GM23338 (cell line): Measurements from ENCODE around the gene C12orf42.
"Not testable (repeated sequence)": the region's sequence is repeated elsewhere in the genome, so short reads cannot be mapped to it uniquely, and the experiment has no call there.

Experiments used
- CREB1 ChIP-seq: fragments of 250-450 bp; sonication (Bioruptor Pico); IDR thresholded peaks from 2 replicates; pipeline ENCODE4 v1.5.0; 2020; ENCODE audit warnings: low read depth, mild to moderate bottlenecking, moderate library complexity
- CTCF ChIP-seq, 2 experiments: fragments of 200-600 bp in 1 of 2; sonication (generic) in 1 of 2; conservative IDR thresholded peaks; 2 replicates each; pipeline versions ENCODE4 v1.5.1 to v1.6.1; 2016 to 2017; ENCODE audit warnings: antibody characterized with exemption in 2 of 2, low read depth in 2 of 2, mild to moderate bottlenecking in 2 of 2, moderate library complexity in 1 of 2
- ETS1 ChIP-seq: IDR thresholded peaks from 2 replicates; pipeline ENCODE4 v1.6.1; 2016; ENCODE audit warnings: antibody characterized with exemption
- EZH2 ChIP-seq: fragments of 200-600 bp; sonication (generic); IDR thresholded peaks from one replicate; pipeline ENCODE4 v1.8.0; 2017; ENCODE audit warnings: antibody characterized with exemption, mild to moderate bottlenecking, low read depth; ENCODE audit not compliant: unreplicated experiment
- JUNB ChIP-seq: IDR thresholded peaks from one replicate; pipeline ENCODE4 v1.6.1; 2016; ENCODE audit warnings: antibody characterized with exemption; ENCODE audit not compliant: unreplicated experiment
- POLR2AphosphoS5 ChIP-seq: IDR thresholded peaks from 2 replicates; pipeline ENCODE4 v1.6.1; 2016; ENCODE audit warnings: antibody characterized with exemption, low read depth
- REST ChIP-seq: IDR thresholded peaks from one replicate; pipeline ENCODE4 v1.6.1; 2018; ENCODE audit warnings: antibody characterized with exemption; ENCODE audit not compliant: unreplicated experiment
- ZNF114 ChIP-seq: fragments of 250-450 bp; sonication (Bioruptor Pico); IDR thresholded peaks from 2 replicates; pipeline ENCODE4 v1.5.0; 2020; ENCODE audit warnings: mild to moderate bottlenecking, moderate library complexity

- TF ChIP-seq CTCF (conservative IDR thresholded peaks at IDR 0.05; ENCODE audit: low read depth in 2 of 2); CREB1; EZH2; JUNB; REST; POLR2AphosphoS5; ZNF114 (CRISPR knock-in tag); ETS1: not testable (repeated sequence)
Measured at GRCh38 chr12:103425674-103426073, 70.1 kb downstream of the C12orf42 start.
